SU-DHL-6 (cell line): Measurements from ENCODE around the gene PHRF1.

Experiments used
- H2AFZ ChIP-seq: fragments of 200-600 bp; sonication (generic); 2 replicates; pipeline ENCODE4 v1.6.1; 2014; ENCODE audit warnings: low read depth, mild to moderate bottlenecking, moderate library complexity, mixed read lengths, antibody characterized with exemption, low read length; ENCODE audit not compliant: severe bottlenecking
- H3F3A ChIP-seq: fragments of 200-600 bp; shearing (Covaris generic); 2 replicates; pipeline ENCODE4 v1.6.0; 2016; ENCODE audit warnings: antibody characterized with exemption, mild to moderate bottlenecking; ENCODE audit not compliant: insufficient read depth
- H3K27ac ChIP-seq: fragments of 200-600 bp; sonication (generic); 2 replicates; pipeline ENCODE4 v1.5.1; 2016; ENCODE audit warnings: low read depth, mild to moderate bottlenecking, low read length, moderate library complexity, mixed read lengths
- H3K27me3 ChIP-seq: fragments of 200-600 bp; sonication (generic), shearing (Covaris generic); 2 replicates; pipeline ENCODE4 v1.6.0; 2014; ENCODE audit warnings: mild to moderate bottlenecking, low read length
- H3K36me3 ChIP-seq: fragments of 200-600 bp; sonication (generic); 2 replicates; pipeline ENCODE4 v1.6.1; 2014; ENCODE audit warnings: mild to moderate bottlenecking, low read length, mixed read lengths
- H3K4me2 ChIP-seq: fragments of 300-600, 200-600 bp; shearing (Covaris generic), sonication (generic); 2 replicates; pipeline ENCODE4 v1.6.0; 2014; ENCODE audit warnings: low read length, low read depth, mild to moderate bottlenecking; ENCODE audit not compliant: poor library complexity, severe bottlenecking
- H3K4me3 ChIP-seq: fragments of 200-600 bp; sonication (generic); 2 replicates; pipeline ENCODE4 v1.5.1; 2014; ENCODE audit warnings: antibody characterized with exemption, low read length, mild to moderate bottlenecking, mixed read lengths; ENCODE audit not compliant: insufficient read depth, poor library complexity, severe bottlenecking
- H3K79me2 ChIP-seq: fragments of 200-600 bp; sonication (generic); 2 replicates; pipeline ENCODE4 v1.6.1; 2014; ENCODE audit warnings: mild to moderate bottlenecking, low read length, moderate library complexity; ENCODE audit not compliant: insufficient read depth
- H3K9ac ChIP-seq: fragments of 200-600 bp; sonication (generic); 2 replicates; pipeline ENCODE4 v1.7.0; 2014; ENCODE audit warnings: mild to moderate bottlenecking, low read length
- H3K9me2 ChIP-seq: fragments of 200-600 bp; sonication (generic); replicated peaks from 2 replicates; pipeline ENCODE4 v1.6.1; 2014; ENCODE audit warnings: low read length; ENCODE audit not compliant: insufficient read depth
- H3K9me3 ChIP-seq: fragments of 200-600 bp; sonication (generic); 2 replicates; pipeline ENCODE4 v1.6.1; 2014; ENCODE audit warnings: low read length, mixed read lengths; ENCODE audit not compliant: insufficient read depth
- H4K20me1 ChIP-seq: fragments of 200-600 bp; sonication (generic); 2 replicates; pipeline ENCODE4 v1.6.1; 2014; ENCODE audit warnings: low read depth, mild to moderate bottlenecking, antibody characterized with exemption, low read length, moderate library complexity, mixed read lengths
- CTCF ChIP-seq: fragments of 200-600 bp; sonication (generic); IDR thresholded peaks from one replicate; pipeline ENCODE4 v1.5.1; 2017; ENCODE audit warnings: antibody characterized with exemption, mild to moderate bottlenecking, low read length, moderate library complexity; ENCODE audit not compliant: insufficient read depth, poor library complexity, severe bottlenecking
- EZH2phosphoT487 ChIP-seq: fragments of 200-600 bp; sonication (generic), shearing (Covaris generic); conservative IDR thresholded peaks from 2 replicates; pipeline ENCODE4 v1.6.1; 2018; ENCODE audit warnings: mild to moderate bottlenecking, antibody characterized with exemption, low read length, moderate library complexity, mixed read lengths

Gene PHRF1

GRCh38 chr11:592918-593317 lies 16.6 kb downstream of the PHRF1 start:
- no peak for TF ChIP-seq EZH2phosphoT487
- no peak for TF ChIP-seq CTCF
- no peaks in the 10 kb centered on the region for H4K20me1 ChIP-seq
- no peaks in the 10 kb centered on the region for H3K9me3 ChIP-seq
- H2AFZ ChIP-seq: no peak overlapping the region
- peaks cover 16% of the 10 kb centered on the region; the same call in 1 of the 2 replicates for H3K36me3 ChIP-seq
- H3K9me2 ChIP-seq: no peaks in the 10 kb centered on the region
- no peak overlapping the region for H3K4me3 ChIP-seq
- H3K27me3 ChIP-seq: no peaks in the 10 kb centered on the region
- H3K9ac ChIP-seq: no peak overlapping the region
- H3K27ac ChIP-seq: no peak overlapping the region
- no peaks in the 10 kb centered on the region for H3K79me2 ChIP-seq
- H3K4me2 ChIP-seq: no peak overlapping the region
- no peaks in the 10 kb centered on the region for H3F3A ChIP-seq

GRCh38 chr11:593347-593746 lies 17.1 kb downstream of the PHRF1 start:
- Histone ChIP-seq H3K79me2 (no peaks in the 10 kb centered on the region), H3K4me3 (no peak overlapping the region), H3K9ac (no peak overlapping the region), H3K36me3 (peaks cover 14% of the 10 kb centered on the region; the same call in 1 of the 2 replicates), H4K20me1 (no peaks in the 10 kb centered on the region), H3K4me2 (no peak overlapping the region), H3K27me3 (no peaks in the 10 kb centered on the region), H3F3A (no peaks in the 10 kb centered on the region), H3K9me2 (no peaks in the 10 kb centered on the region), H3K9me3 (no peaks in the 10 kb centered on the region), H2AFZ (no peak overlapping the region), H3K27ac (no peak overlapping the region)
- no peak for TF ChIP-seq CTCF
- no peak for TF ChIP-seq EZH2phosphoT487

- Histone ChIP-seq H3K4me2 (no peak overlapping the region), H3K4me3 (no peak overlapping the region), H3K9me3 (no peaks in the 10 kb centered on the region), H4K20me1 (no peaks in the 10 kb centered on the region; the same call in 1 of the 2 replicates), H3K27me3 (no peaks in the 10 kb centered on the region), H3K36me3 (peaks cover 10% of the 10 kb centered on the region; the same call in 1 of the 2 replicates), H3K27ac (no peak overlapping the region), H2AFZ (no peak overlapping the region), H3K9ac (no peak overlapping the region), H3K9me2 (no peaks in the 10 kb centered on the region), H3F3A (no peaks in the 10 kb centered on the region), H3K79me2 (no peaks in the 10 kb centered on the region)
- no peak for TF ChIP-seq CTCF
- TF ChIP-seq EZH2phosphoT487: no peak
Observed at GRCh38 chr11:595400-595799, 19.1 kb downstream of the PHRF1 start.

- Histone ChIP-seq H2AFZ (no peak overlapping the region), H3K27me3 (no peaks in the 10 kb centered on the region)
- no peak for TF ChIP-seq CTCF
- no peak for TF ChIP-seq EZH2phosphoT487
Observed at GRCh38 chr11:596374-596773, 20.1 kb downstream of the PHRF1 start.

More at GRCh38 chr11:596374-596773, 20.1 kb downstream of the PHRF1 start:
- no peaks in the 10 kb centered on the region for H3K79me2 ChIP-seq
- H3F3A ChIP-seq: no peaks in the 10 kb centered on the region
- H3K27ac ChIP-seq: no peak overlapping the region
- H3K9ac ChIP-seq: no peak overlapping the region
- H3K36me3 ChIP-seq: peaks cover 6% of the 10 kb centered on the region; the same call in 1 of the 2 replicates
- no peaks in the 10 kb centered on the region for H3K9me3 ChIP-seq
- no peak overlapping the region for H3K4me2 ChIP-seq
- H3K9me2 ChIP-seq: no peaks in the 10 kb centered on the region
- H3K4me3 ChIP-seq: no peak overlapping the region
- H4K20me1 ChIP-seq: no peaks in the 10 kb centered on the region; the same call in 1 of the 2 replicates
